ENCODE results near the gene GDI1. TPM values are rescaled to one million over a fixed set of nuclear protein-coding genes. Genes with fewer than 3 reads are reported as not detected.
A peak's percentile ranks its signal among the peaks of the same experiment; 100 is the strongest.

The GDI1 gene
- total RNA-seq, 5 donors from 2014 or later (not counting 1 experiment from before 2014, with no cell fraction given) = 117 to 208 (median 182) TPM

DNA sequence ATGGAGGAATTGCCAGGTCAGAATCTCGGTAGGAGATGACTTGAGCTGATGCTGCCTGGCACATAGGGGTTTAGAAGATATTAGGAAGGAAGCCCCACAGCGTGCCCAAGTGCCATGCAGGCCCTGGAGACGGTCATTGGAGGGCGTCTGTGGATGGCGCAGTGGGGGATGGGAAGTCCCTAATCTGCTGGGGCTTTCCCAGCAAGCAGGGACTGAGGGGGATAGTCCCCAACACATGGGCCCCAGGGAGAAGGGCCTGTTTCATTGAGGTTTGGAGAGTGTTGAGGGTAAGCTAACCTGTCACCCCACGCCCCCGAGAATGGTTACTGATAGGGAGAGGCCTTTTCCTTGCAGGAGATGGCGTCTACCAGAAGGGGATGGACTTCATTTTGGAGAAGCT lies 17.8 kb upstream of the GDI1 start:
- POLR2A ChIA-PET = no interaction called here

DNA sequence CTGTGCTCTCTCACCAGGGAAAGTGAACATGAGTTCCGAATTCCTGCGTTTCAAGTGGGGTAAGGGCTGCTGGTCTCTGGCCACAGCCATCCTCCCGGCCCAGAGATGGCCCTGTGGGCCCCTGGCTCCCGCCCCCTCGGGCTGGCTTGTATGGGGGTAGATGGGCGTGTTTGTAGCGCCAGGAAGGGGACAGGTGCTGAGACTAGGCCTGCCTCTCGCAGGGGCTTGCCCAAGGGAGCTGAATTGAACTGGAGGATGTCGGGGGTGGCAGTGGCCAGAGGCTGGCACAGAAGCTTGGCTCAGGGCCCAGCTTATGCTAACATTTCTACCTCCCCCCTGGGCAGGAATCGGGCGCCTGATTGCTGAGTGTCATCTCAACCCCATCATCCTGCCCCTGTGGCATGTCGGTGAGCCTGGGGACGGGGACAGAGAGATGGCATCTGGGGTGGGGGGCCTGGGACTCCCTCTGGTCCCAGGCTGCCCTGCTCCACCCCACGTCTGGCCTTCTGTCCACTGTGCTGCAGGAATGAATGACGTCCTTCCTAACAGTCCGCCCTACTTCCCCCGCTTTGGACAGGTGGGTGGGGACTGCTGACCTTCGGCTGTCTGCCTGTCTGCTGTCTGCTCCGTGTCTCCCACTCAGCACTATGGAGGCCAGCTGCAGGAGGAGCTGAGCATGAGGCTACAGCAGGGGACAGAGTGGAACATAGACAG lies 17.1 kb upstream of the GDI1 start:
- no peaks in the 10 kb centered on the region for H3K9me3 Mint-ChIP-seq
- Histone ChIP-seq H3K27ac (ENCODE audit: low read length) (no peak overlapping the region), H3K36me3 (ENCODE audit: control insufficient read depth in 2 of 2, extremely low read depth in 1 of 2, insufficient read depth in 1 of 2, low read length in 1 of 2) (peaks cover 0 to 3% of the 10 kb centered on the region in 2 donors), H3K4me3 (ENCODE audit: control insufficient read depth in 1 of 2, extremely low read depth in 1 of 2, low read length in 1 of 2) (no peak overlapping the region), H3K27me3 (replicated peaks in 1 of 2; ENCODE audit: control insufficient read depth in 2 of 2, extremely low read depth in 1 of 2, insufficient read depth in 2 of 2, low read length in 1 of 2) (no peaks in the 10 kb centered on the region), H3K4me1 (ENCODE audit: control insufficient read depth in 1 of 2, extremely low read depth in 1 of 2, insufficient read depth in 2 of 2, low read length in 2 of 2) (no peaks in the 10 kb centered on the region), H3K9me3 (no peaks in the 10 kb centered on the region)
- H3K27ac Mint-ChIP-seq = no peak overlapping the region
- POLR2A ChIA-PET = no interaction called here
- CTCF ChIA-PET = no interaction called here
- WGBS (ENCODE audit: insufficient coverage) = 100% methylated on average over 3 of the region's 19 CpGs
- ATAC-seq (replicated peaks in 1 of 4) = no peak
- no peak overlapping the region for H3K4me3 Mint-ChIP-seq
- H3K36me3 Mint-ChIP-seq = no peaks in the 10 kb centered on the region
- DNase-seq = no peak
- H3K4me1 Mint-ChIP-seq = peaks cover 0 to 2% (median 0%) of the 10 kb centered on the region in 3 donors
- no peaks in the 10 kb centered on the region for H3K27me3 Mint-ChIP-seq

More for the DNA sequence above, 17.8 kb upstream of the GDI1 start:
- Mint-ChIP-seq H3K27ac (peak overlapping the region in 1 of 2 donors; percentile 12), H3K9me3 (no peaks in the 10 kb centered on the region), H3K4me1 (peaks cover 0 to 2% (median 0%) of the 10 kb centered on the region in 3 donors), H3K36me3 (no peaks in the 10 kb centered on the region), H3K27me3 (no peaks in the 10 kb centered on the region), H3K4me3 (no peak overlapping the region)
- Histone ChIP-seq H3K9me3 (no peaks in the 10 kb centered on the region), H3K4me3 (ENCODE audit: control insufficient read depth in 1 of 2, extremely low read depth in 1 of 2, low read length in 1 of 2) (no peak overlapping the region), H3K27ac (ENCODE audit: low read length) (no peak overlapping the region), H3K36me3 (ENCODE audit: control insufficient read depth in 2 of 2, extremely low read depth in 1 of 2, insufficient read depth in 1 of 2, low read length in 1 of 2) (peaks cover 0 to 3% of the 10 kb centered on the region in 2 donors), H3K4me1 (ENCODE audit: control insufficient read depth in 1 of 2, extremely low read depth in 1 of 2, insufficient read depth in 2 of 2, low read length in 2 of 2) (no peaks in the 10 kb centered on the region), H3K27me3 (replicated peaks in 1 of 2; ENCODE audit: control insufficient read depth in 2 of 2, extremely low read depth in 1 of 2, insufficient read depth in 2 of 2, low read length in 1 of 2) (no peaks in the 10 kb centered on the region)
- CTCF ChIA-PET = no interaction called here
- WGBS (ENCODE audit: insufficient coverage) = 81% methylated on average over 6 of the region's 8 CpGs
- no peak for DNase-seq
- ATAC-seq (replicated peaks in 1 of 4) = no peak

DNA sequence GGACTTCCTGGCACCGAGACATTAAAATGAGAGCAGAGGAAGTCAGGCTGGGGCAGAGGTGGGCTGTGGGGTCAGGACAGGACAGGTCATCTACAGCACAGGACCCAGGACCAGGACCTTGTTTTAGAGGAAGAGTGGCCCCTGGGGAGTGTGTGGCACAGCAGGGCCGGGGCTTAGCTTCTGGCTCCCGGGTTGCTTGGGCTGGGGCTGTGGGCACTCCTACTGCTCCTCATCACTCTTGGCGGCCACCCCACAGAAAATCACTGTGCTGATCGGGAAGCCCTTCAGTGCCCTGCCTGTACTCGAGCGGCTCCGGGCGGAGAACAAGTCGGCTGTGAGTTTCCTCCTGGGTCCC lies 16.6 kb upstream of the GDI1 start:
- Histone ChIP-seq H3K4me3 (ENCODE audit: control insufficient read depth in 1 of 2, extremely low read depth in 1 of 2, low read length in 1 of 2) (no peak overlapping the region), H3K36me3 (ENCODE audit: control insufficient read depth in 2 of 2, extremely low read depth in 1 of 2, insufficient read depth in 1 of 2, low read length in 1 of 2) (peaks cover 0 to 3% of the 10 kb centered on the region in 2 donors), H3K27ac (ENCODE audit: low read length) (no peak overlapping the region), H3K27me3 (replicated peaks in 1 of 2; ENCODE audit: control insufficient read depth in 2 of 2, extremely low read depth in 1 of 2, insufficient read depth in 2 of 2, low read length in 1 of 2) (no peaks in the 10 kb centered on the region), H3K4me1 (ENCODE audit: control insufficient read depth in 1 of 2, extremely low read depth in 1 of 2, insufficient read depth in 2 of 2, low read length in 2 of 2) (no peaks in the 10 kb centered on the region), H3K9me3 (no peaks in the 10 kb centered on the region)
- Mint-ChIP-seq H3K9me3 (no peaks in the 10 kb centered on the region), H3K4me3 (no peak overlapping the region), H3K27ac (no peak overlapping the region), H3K36me3 (no peaks in the 10 kb centered on the region), H3K27me3 (no peaks in the 10 kb centered on the region), H3K4me1 (peaks cover 0 to 2% (median 0%) of the 10 kb centered on the region in 3 donors)
- ChIA-PET CTCF (no interaction called here), POLR2A (no interaction called here)
- ATAC-seq (replicated peaks in 1 of 4) = no peak
- no peak for DNase-seq
- 95% methylated on average over 5 of the region's 10 CpGs for WGBS (ENCODE audit: insufficient coverage)

DNA sequence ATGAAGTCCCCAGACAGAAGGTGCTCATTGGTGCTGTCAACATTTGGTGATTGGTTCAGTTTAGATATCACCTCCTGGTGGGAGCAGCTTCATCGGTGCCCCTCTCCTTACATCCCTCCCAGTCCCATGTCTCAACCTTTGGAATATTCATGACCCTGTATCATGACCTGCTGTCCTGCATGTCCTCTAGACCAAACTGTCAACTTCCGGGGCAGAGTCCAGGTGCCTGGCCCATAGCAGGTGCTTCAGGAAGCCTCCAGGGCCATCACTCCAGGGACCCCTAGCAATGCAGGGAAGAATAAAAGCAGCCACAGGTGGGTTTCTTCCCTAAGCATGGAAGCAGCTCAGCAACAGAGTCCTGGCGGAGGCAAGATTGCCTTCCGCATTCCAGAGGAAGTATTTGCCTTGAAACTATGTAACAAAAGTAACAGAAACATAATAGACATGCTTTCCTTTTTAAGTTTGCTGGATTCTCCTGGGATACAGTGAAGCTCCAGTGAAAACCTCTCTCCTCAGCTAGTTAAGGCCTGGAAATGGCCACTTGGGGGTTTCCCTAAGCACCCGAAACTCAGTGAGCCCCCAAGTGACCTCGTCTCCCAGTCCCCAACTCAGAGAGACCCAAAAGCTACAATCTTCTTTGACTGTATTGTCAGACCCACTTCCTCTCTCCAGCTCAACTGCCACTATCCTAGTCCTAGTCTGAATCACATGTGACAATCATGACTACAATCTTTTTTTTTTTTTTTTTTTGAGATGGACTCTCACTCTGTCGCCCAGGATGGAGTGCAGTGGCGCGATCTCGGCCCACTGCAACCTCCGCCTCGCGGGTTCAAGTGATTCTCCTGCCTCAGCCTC lies 9.8 kb upstream of the GDI1 start:
- POLR2A ChIA-PET = interaction anchor here in 1 of 2 donors (0.7 kb wide), 1 partner anchor 12 kb away, joined by 7 read pairs; no protein-coding TSS in a partner anchor
- Histone ChIP-seq H3K4me3 (ENCODE audit: control insufficient read depth in 1 of 2, extremely low read depth in 1 of 2, low read length in 1 of 2) (no peak overlapping the region), H3K27ac (ENCODE audit: low read length) (no peak overlapping the region), H3K4me1 (ENCODE audit: control insufficient read depth in 1 of 2, extremely low read depth in 1 of 2, insufficient read depth in 2 of 2, low read length in 2 of 2) (peaks cover 0 to 28% of the 10 kb centered on the region in 2 experiments), H3K9me3 (no peaks in the 10 kb centered on the region), H3K27me3 (replicated peaks in 1 of 2; ENCODE audit: control insufficient read depth in 2 of 2, extremely low read depth in 1 of 2, insufficient read depth in 2 of 2, low read length in 1 of 2) (no peaks in the 10 kb centered on the region), H3K36me3 (ENCODE audit: control insufficient read depth in 2 of 2, extremely low read depth in 1 of 2, insufficient read depth in 1 of 2, low read length in 1 of 2) (peaks cover 0 to 5% of the 10 kb centered on the region in 2 donors)
- ATAC-seq (replicated peaks in 1 of 4) (no peak), DNase-seq (no peak)
- no peaks in the 10 kb centered on the region for H3K36me3 Mint-ChIP-seq
- peaks cover 0 to 4% of the 10 kb centered on the region in 2 donors for H3K27me3 Mint-ChIP-seq
- peaks cover 18 to 30% (median 29%) of the 10 kb centered on the region in 3 donors for H3K4me1 Mint-ChIP-seq
- peak overlapping the region in 2 of 3 donors; percentile 13 to 23 for H3K4me3 Mint-ChIP-seq
- H3K9me3 Mint-ChIP-seq = no peaks in the 10 kb centered on the region
- 100% methylated on average over 1 of the region's 13 CpGs for WGBS (ENCODE audit: insufficient coverage)
- peak overlapping the region; percentile 49 to 83 for H3K27ac Mint-ChIP-seq
- CTCF ChIA-PET = no interaction called here

DNA sequence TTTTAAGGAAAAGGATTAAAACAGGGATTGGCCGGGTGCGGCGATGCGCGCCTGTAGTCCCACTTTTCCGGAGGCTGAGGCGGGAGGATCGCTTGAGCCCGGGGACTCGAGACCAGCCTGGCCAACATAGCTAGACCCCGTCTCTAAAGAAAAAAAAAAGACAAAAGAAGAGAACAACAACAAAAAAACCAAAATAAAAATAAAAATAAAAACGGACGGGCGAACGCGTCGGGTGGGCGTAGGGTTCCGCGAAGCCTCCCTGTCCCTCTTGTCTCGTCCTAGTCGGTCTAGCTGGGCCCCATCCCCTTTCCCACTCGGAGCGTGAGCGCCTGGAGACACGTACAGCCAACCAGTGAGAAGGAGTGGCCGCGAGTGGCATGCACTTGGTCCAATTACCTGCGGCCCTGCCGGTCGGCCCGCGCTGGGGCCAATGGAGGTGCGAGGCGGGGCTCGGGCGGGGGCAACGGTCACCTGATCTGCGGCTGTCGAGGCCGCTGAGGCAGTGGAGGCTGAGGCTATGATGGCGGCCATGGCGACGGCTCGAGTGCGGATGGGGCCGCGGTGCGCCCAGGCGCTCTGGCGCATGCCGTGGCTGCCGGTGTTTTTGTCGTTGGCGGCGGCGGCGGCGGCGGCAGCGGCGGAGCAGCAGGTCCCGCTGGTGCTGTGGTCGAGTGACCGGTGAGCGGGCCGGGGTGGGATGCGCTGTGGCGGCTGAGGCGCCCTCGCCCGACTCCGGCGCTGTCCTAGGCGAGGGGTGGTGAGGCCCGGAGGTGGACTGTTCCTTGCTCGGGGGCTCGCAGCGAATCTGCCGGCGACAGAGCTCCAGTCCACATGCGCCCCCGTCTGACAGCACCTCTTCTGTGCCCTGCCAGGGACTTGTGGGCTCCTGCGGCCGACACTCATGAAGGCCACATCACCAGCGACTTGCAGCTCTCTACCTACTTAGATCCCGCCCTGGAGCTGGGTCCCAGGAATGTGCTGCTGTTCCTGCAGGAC lies 8.5 kb upstream of the GDI1 start, which contains the start of gene ATP6AP1:
Gene ATP6AP1 (plus strand): TSS at position 502 of the 996 bp plus-strand sequence. CDS start 16 bp downstream, at position 518.
- peaks cover 0 to 28% of the 10 kb centered on the region in 2 experiments for H3K4me1 ChIP-seq (ENCODE audit: control insufficient read depth in 1 of 2, extremely low read depth in 1 of 2, insufficient read depth in 2 of 2, low read length in 2 of 2)
- H3K36me3 Mint-ChIP-seq = peaks cover 4% of the 10 kb centered on the region
- H3K9me3 ChIP-seq = no peaks in the 10 kb centered on the region
- ATAC-seq (replicated peaks in 1 of 4) (peak; percentile 98 to 99 (median 98)), DNase-seq (peak; percentile 67 to 91 (median 86))
- H3K27ac Mint-ChIP-seq = peak within 1 kb of the TSS; percentile 81 to 83
- CTCF ChIA-PET = interaction anchor here in 1 of 2 donors (0.8 kb wide), 1 partner anchor 13 kb away, joined by 4 read pairs; no protein-coding TSS in a partner anchor
- H3K4me1 Mint-ChIP-seq = peaks cover 18 to 30% (median 29%) of the 10 kb centered on the region in 3 donors
- H3K36me3 ChIP-seq (ENCODE audit: control insufficient read depth in 2 of 2, extremely low read depth in 1 of 2, insufficient read depth in 1 of 2, low read length in 1 of 2) = peaks cover 0 to 10% of the 10 kb centered on the region in 2 donors
- peak within 1 kb of the TSS; percentile 41 to 67 for H3K4me3 ChIP-seq (ENCODE audit: control insufficient read depth in 1 of 2, extremely low read depth in 1 of 2, low read length in 1 of 2)
- H3K27me3 ChIP-seq (replicated peaks in 1 of 2; ENCODE audit: control insufficient read depth in 2 of 2, extremely low read depth in 1 of 2, insufficient read depth in 2 of 2, low read length in 1 of 2) = no peaks in the 10 kb centered on the region
- H3K9me3 Mint-ChIP-seq = no peaks in the 10 kb centered on the region
- peaks cover 0 to 7% of the 10 kb centered on the region in 2 donors for H3K27me3 Mint-ChIP-seq
- H3K27ac ChIP-seq (ENCODE audit: low read length) = peak within 1 kb of the TSS; percentile 60
- WGBS (ENCODE audit: insufficient coverage) = under 1% methylated on average over 66 of the region's 87 CpGs
- POLR2A ChIA-PET = no interaction called here
- H3K4me3 Mint-ChIP-seq = peak within 1 kb of the TSS; percentile 74 to 83 (median 76)
